Subcutaneous preadipocyte (primary cell): ENCODE measurements around the gene PP2D1. TPM values are rescaled to one million over a fixed set of nuclear protein-coding genes. Genes with fewer than 3 reads are reported as not detected.

Experiments
- small RNA-seq: library from RNA; depleted of rRNA; stranded (forward); fragments of <200 nt; gene quantifications from one replicate; pipeline ENCODE3, GENCODE V24; 2012
- total RNA-seq: library from RNA; depleted of rRNA; stranded (reverse); fragments of >200 nt; gene quantifications from 2 replicates; pipeline ENCODE4 v1.2.3, GENCODE V29; 2012

PP2D1 gene
- total RNA-seq, result not detected in 2 replicates

GRCh38 chr3:20012164-20012563, at the start of gene PP2D1:
PP2D1 (minus strand) TSS chr3:20012264; CDS start chr3:20012072, 192 bp downstream.

GRCh38 chr3:20039765-20040547, 27.9 kb upstream of the PP2D1 start, which contains the start of gene KAT2B:
KAT2B (plus strand) TSS chr3:20040446; CDS start chr3:20040478, 32 bp downstream.

GRCh38 chr3:19946832-19947548, 65.1 kb downstream of the PP2D1 start, which contains the start of gene RAB5A:
RAB5A (plus strand) TSS chr3:19947097; CDS start chr3:19950899, 3,802 bp downstream.

Small RNAs within 50 kb of the gene (small RNA-seq; reads per million reads assigned to genes)
- gene RNU4-85P (not detected), gene RPL39P18 (not detected)

Other genes with a start within 250 kb of the PP2D1 start
- gene EFHB, start 78.0 kb downstream of the PP2D1 start, total RNA-seq, result 0.37 and 1.4 TPM in 2 replicates
- gene RAB5A, start 65.2 kb downstream of the PP2D1 start, total RNA-seq, result 59.2 and 67.2 TPM in 2 replicates
- gene KAT2B, start 28.2 kb upstream of the PP2D1 start, total RNA-seq, result 7.3 and 12.1 TPM in 2 replicates
- gene SGO1, start 173.9 kb upstream of the PP2D1 start, total RNA-seq, result 7.0 and 12.5 TPM in 2 replicates